Neural cell (in vitro differentiated cells): Measurements from ENCODE around the gene FCHSD2. TPM values are rescaled to one million over a fixed set of nuclear protein-coding genes. Genes with fewer than 3 reads are reported as not detected.
A peak's percentile ranks its signal among the peaks of the same experiment; 100 is the strongest.
"Not testable (repeated sequence)": the region's sequence is repeated elsewhere in the genome, so short reads cannot be mapped to it uniquely, and the experiment has no call there.

Source experiments
- H2AFZ ChIP-seq: fragments of 200-600, 300-800 bp; sonication (generic), shearing (Covaris generic); 2 replicates; pipeline ENCODE4 v1.6.0; 2014; ENCODE audit warnings: low read depth, mild to moderate bottlenecking, antibody characterized with exemption, low read length, moderate library complexity
- H3F3A ChIP-seq: fragments of 200-600 bp; shearing (Covaris generic); 2 replicates; pipeline ENCODE4 v1.6.1; 2016; ENCODE audit warnings: mild to moderate bottlenecking, moderate library complexity, mixed read lengths, antibody characterized with exemption, low read length; ENCODE audit not compliant: insufficient read depth, poor library complexity, severe bottlenecking
- H3K27ac ChIP-seq: fragments of 200-600, 300-800 bp; sonication (generic), shearing (Covaris generic); 2 replicates; pipeline ENCODE4 v1.5.1; 2014; ENCODE audit warnings: mild to moderate bottlenecking, low read length, moderate library complexity
- H3K27me3 ChIP-seq: fragments of 300-800, 200-600 bp; sonication (generic), shearing (Covaris generic); 2 replicates; pipeline ENCODE4 v1.6.0; 2014; ENCODE audit warnings: mild to moderate bottlenecking, low read depth, low read length, moderate library complexity; ENCODE audit not compliant: insufficient read depth
- H3K36me3 ChIP-seq: fragments of 300-800, 200-600 bp; sonication (generic), shearing (Covaris generic); 2 replicates; pipeline ENCODE4 v1.5.1; 2014; ENCODE audit warnings: mild to moderate bottlenecking, antibody characterized with exemption, low read length, moderate library complexity; ENCODE audit not compliant: insufficient read depth
- H3K4me2 ChIP-seq: fragments of 300-800, 200-600 bp; sonication (generic), shearing (Covaris generic); 2 replicates; pipeline ENCODE4 v1.6.0; 2014; ENCODE audit warnings: mild to moderate bottlenecking, low read length
- H3K4me3 ChIP-seq: fragments of 300-800, 200-600 bp; sonication (generic), shearing (Covaris generic); 2 replicates; pipeline ENCODE4 v1.5.1; 2014; ENCODE audit warnings: mild to moderate bottlenecking, low read length, moderate library complexity
- H3K79me2 ChIP-seq: fragments of 200-600 bp; shearing (Covaris generic); replicated peaks from 2 replicates; pipeline ENCODE4 v1.6.0; 2014; ENCODE audit warnings: mild to moderate bottlenecking, low read length, moderate library complexity; ENCODE audit not compliant: insufficient read depth
- H3K9ac ChIP-seq: fragments of 300-800, 200-600 bp; sonication (generic), shearing (Covaris generic); 2 replicates; pipeline ENCODE4 v1.6.1; 2016; ENCODE audit warnings: mild to moderate bottlenecking, low read length, mixed read lengths
- H3K9me2 ChIP-seq: fragments of 200-600 bp; shearing (Covaris generic); 2 replicates; pipeline ENCODE4 v1.6.1; 2016; ENCODE audit warnings: mild to moderate bottlenecking, low read length, mixed read lengths; ENCODE audit not compliant: insufficient read depth
- H3K9me3 ChIP-seq: fragments of 200-600, 300-800 bp; sonication (generic), shearing (Covaris generic); 2 replicates; pipeline ENCODE4 v1.6.1; 2016; ENCODE audit warnings: mild to moderate bottlenecking, mixed run types, low read length, moderate library complexity, mixed read lengths
- H4K20me1 ChIP-seq: fragments of 200-600 bp; shearing (Covaris generic); 2 replicates; pipeline ENCODE4 v1.6.1; 2016; ENCODE audit warnings: mild to moderate bottlenecking, mixed run types; ENCODE audit not compliant: insufficient read depth
- EP300 ChIP-seq: fragments of 450-650 bp; conservative IDR thresholded peaks from 2 replicates; pipeline ENCODE4 v1.6.1; 2014; ENCODE audit warnings: antibody characterized with exemption, mild to moderate bottlenecking, moderate library complexity; ENCODE audit not compliant: poor library complexity, severe bottlenecking
- EZH2 ChIP-seq: fragments of 200-600, 300-800 bp; shearing (Covaris generic), sonication (generic); IDR thresholded peaks from 2 replicates; pipeline ENCODE4 v1.6.1; 2014; ENCODE audit warnings: antibody characterized with exemption, low read length, borderline replicate concordance, mild to moderate bottlenecking; ENCODE audit not compliant: insufficient read depth, poor library complexity, severe bottlenecking
- MXI1 ChIP-seq: fragments of 450-650 bp; conservative IDR thresholded peaks from 2 replicates; pipeline ENCODE4 v1.6.1; 2014; ENCODE audit warnings: antibody characterized with exemption, mild to moderate bottlenecking; ENCODE audit not compliant: poor library complexity, severe bottlenecking
- POLR2AphosphoS5 ChIP-seq: IDR thresholded peaks from 2 replicates; pipeline ENCODE4 v1.6.1; 2012
- RAD21 ChIP-seq: fragments of 450-650 bp; conservative IDR thresholded peaks from 2 replicates; pipeline ENCODE4 v1.6.1; 2014; ENCODE audit warnings: antibody characterized with exemption, mild to moderate bottlenecking, moderate library complexity
- SMC3 ChIP-seq: fragments of 450-650 bp; conservative IDR thresholded peaks from 2 replicates; pipeline ENCODE4 v1.6.1; 2014; ENCODE audit warnings: antibody characterized with exemption, mild to moderate bottlenecking, moderate library complexity; ENCODE audit not compliant: poor library complexity
- TAF1 ChIP-seq: IDR thresholded peaks from 2 replicates; pipeline ENCODE4 v1.6.1; 2012; ENCODE audit warnings: low read depth
- polyA plus RNA-seq: library from polyadenylated mRNA; depleted of rRNA; stranded (reverse); fragments of >200 nt; gene quantifications from 2 replicates; pipeline ENCODE4 v1.2.3, GENCODE V29; 2014
- TF ChIP-seq, protein P1 (sequence below): IDR thresholded peaks from 2 replicates; pipeline ENCODE4 v1.6.1; 2012; ENCODE audit warnings: borderline replicate concordance
- TF ChIP-seq, protein P2 (sequence below): fragments of 450-650 bp; IDR thresholded peaks from 2 replicates; pipeline ENCODE4 v1.5.1; 2014; ENCODE audit warnings: antibody characterized with exemption, mild to moderate bottlenecking, moderate library complexity; ENCODE audit not compliant: poor library complexity, severe bottlenecking

The FCHSD2 gene
- polyA plus RNA-seq, 1 donor from 2014 or later = 40.8 TPM

DNA sequence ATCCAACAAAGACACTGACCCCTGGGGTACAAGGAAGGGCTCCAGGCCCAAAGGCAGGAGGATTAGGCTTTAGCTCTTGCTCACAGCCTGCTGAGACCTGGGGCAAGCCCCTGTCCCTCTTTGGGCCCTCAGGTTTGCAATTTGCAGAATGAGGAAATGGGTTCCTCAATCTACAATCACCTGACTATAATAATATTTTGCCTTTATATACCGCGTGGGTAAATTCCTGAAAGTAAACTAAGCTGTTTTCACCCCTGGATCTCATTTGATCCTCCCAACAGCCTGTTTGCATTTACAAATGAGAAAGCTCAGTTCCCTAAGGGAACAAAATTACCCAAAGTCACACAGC lies 349.1 kb downstream of the FCHSD2 start:
- Histone ChIP-seq H2AFZ (peak overlapping the region; percentile 91), H3K4me2 (peak overlapping the region; percentile 85), H3K27ac (peak overlapping the region; percentile 98), H3K9me3 (no peaks in the 10 kb centered on the region), H3K9me2 (no peaks in the 10 kb centered on the region), H3K9ac (peak overlapping the region; percentile 93), H3F3A (no peaks in the 10 kb centered on the region), H3K4me3 (peak overlapping the region; percentile 75), H3K79me2 (no peaks in the 10 kb centered on the region), H3K27me3 (no peaks in the 10 kb centered on the region), H4K20me1 (no peaks in the 10 kb centered on the region), H3K36me3 (no peaks in the 10 kb centered on the region)
- TF ChIP-seq EP300 (no peak), SMC3 (no peak), EZH2 (no peak), POLR2AphosphoS5 (no peak)
- TF ChIP-seq, protein P1, sequence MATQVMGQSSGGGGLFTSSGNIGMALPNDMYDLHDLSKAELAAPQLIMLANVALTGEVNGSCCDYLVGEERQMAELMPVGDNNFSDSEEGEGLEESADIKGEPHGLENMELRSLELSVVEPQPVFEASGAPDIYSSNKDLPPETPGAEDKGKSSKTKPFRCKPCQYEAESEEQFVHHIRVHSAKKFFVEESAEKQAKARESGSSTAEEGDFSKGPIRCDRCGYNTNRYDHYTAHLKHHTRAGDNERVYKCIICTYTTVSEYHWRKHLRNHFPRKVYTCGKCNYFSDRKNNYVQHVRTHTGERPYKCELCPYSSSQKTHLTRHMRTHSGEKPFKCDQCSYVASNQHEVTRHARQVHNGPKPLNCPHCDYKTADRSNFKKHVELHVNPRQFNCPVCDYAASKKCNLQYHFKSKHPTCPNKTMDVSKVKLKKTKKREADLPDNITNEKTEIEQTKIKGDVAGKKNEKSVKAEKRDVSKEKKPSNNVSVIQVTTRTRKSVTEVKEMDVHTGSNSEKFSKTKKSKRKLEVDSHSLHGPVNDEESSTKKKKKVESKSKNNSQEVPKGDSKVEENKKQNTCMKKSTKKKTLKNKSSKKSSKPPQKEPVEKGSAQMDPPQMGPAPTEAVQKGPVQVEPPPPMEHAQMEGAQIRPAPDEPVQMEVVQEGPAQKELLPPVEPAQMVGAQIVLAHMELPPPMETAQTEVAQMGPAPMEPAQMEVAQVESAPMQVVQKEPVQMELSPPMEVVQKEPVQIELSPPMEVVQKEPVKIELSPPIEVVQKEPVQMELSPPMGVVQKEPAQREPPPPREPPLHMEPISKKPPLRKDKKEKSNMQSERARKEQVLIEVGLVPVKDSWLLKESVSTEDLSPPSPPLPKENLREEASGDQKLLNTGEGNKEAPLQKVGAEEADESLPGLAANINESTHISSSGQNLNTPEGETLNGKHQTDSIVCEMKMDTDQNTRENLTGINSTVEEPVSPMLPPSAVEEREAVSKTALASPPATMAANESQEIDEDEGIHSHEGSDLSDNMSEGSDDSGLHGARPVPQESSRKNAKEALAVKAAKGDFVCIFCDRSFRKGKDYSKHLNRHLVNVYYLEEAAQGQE = no peak

DNA sequence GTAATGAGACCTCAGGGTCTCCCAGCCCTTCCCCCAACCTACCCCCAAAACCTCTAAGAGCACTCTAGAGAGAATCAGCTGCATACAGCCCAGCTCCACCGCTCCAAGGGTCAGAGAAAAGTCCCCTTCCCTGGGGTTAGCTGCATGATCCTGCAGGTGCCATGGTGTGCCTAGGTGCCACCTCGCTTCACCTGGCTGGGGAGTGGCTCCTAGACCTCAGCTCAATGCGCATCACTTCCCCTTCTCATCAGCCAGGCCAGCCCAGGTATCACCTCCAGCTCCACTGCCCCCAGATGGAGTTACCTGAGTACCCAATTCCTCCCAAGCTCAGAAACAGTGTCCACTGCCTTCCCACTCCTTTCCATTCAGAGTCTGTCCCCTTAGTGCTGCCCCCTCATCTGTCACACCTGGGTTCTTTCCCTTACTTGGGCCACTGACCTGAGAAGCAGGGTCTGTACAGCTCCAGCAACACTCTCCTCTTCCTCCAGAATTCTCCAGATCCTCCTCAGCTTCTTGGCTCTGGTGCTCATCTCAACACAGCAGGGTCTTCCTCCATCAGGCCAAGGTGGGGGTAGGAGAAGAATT lies 349.6 kb downstream of the FCHSD2 start:
- Histone ChIP-seq H3K4me3 (peak overlapping the region; percentile 75), H3K79me2 (no peaks in the 10 kb centered on the region), H3K9me3 (no peaks in the 10 kb centered on the region), H3F3A (no peaks in the 10 kb centered on the region), H3K4me2 (peak overlapping the region; percentile 85), H3K9ac (no peak overlapping the region), H4K20me1 (no peaks in the 10 kb centered on the region), H3K27me3 (no peaks in the 10 kb centered on the region), H3K27ac (no peak overlapping the region), H3K36me3 (no peaks in the 10 kb centered on the region), H3K9me2 (no peaks in the 10 kb centered on the region), H2AFZ (no peak overlapping the region)
- TF ChIP-seq POLR2AphosphoS5 (no peak), SMC3 (no peak), TAF1 (no peak), EZH2 (no peak), MXI1 (no peak), RAD21 (no peak), EP300 (no peak)
- TF ChIP-seq, protein P2, sequence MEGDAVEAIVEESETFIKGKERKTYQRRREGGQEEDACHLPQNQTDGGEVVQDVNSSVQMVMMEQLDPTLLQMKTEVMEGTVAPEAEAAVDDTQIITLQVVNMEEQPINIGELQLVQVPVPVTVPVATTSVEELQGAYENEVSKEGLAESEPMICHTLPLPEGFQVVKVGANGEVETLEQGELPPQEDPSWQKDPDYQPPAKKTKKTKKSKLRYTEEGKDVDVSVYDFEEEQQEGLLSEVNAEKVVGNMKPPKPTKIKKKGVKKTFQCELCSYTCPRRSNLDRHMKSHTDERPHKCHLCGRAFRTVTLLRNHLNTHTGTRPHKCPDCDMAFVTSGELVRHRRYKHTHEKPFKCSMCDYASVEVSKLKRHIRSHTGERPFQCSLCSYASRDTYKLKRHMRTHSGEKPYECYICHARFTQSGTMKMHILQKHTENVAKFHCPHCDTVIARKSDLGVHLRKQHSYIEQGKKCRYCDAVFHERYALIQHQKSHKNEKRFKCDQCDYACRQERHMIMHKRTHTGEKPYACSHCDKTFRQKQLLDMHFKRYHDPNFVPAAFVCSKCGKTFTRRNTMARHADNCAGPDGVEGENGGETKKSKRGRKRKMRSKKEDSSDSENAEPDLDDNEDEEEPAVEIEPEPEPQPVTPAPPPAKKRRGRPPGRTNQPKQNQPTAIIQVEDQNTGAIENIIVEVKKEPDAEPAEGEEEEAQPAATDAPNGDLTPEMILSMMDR = no peak
- TF ChIP-seq, protein P1 = no peak

DNA sequence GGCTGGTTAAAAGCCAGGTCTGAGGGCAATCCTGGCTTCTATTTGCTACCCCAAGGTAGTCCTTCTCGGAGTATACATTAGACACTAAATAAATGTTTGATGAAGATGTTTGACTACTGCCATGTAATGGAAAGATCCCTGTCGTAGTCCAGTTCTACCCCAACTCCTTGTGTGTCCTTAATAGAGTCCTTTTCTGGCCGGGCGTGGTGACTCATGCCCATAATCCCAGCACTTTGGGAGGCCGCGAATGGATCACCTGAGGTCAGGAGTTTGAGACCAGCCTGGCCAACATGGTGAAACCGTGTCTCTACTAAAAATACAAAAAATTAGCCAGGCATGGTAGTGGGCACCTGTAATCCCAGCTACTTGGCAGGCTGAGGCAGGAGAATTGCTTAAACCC lies 350.9 kb downstream of the FCHSD2 start:
- H3K36me3 ChIP-seq, H3K9me3 ChIP-seq, H3K9ac ChIP-seq, H2AFZ ChIP-seq, H4K20me1 ChIP-seq, H3K27ac ChIP-seq, H3K27me3 ChIP-seq, H3K9me2 ChIP-seq, H3K4me2 ChIP-seq, H3K4me3 ChIP-seq, H3K79me2 ChIP-seq, H3F3A ChIP-seq: not testable (repeated sequence)
